Measurements from ENCODE around the gene C4orf50. TPM values are rescaled to one million over a fixed set of nuclear protein-coding genes. Genes with fewer than 3 reads are reported as not detected.

The C4orf50 gene
- total and polyA plus RNA-seq, 2 of the 8 experiments (the other 6 are each of a cell fraction or from before 2014, with no cell fraction given), result 0.08 to 0.22 TPM

GRCh38 chr4:5941601-5942000, 76.6 kb downstream of the C4orf50 start (continued):
- TF ChIP-seq CTCF (IDR thresholded peaks at IDR 0.05; ENCODE audit: control extremely low read depth in 1 of 3, insufficient read depth in 1 of 3, low read depth in 1 of 3, low read length in 3 of 3) (no peak), SUZ12 (IDR thresholded peaks at IDR 0.05; ENCODE audit: low read length) (no peak), CHD1 (IDR thresholded peaks at IDR 0.05; ENCODE audit: low read depth, low read length) (no peak)

Data from H1 (cell line).